ENCODE results near the gene ASAH2B.
"Not testable (repeated sequence)": the region's sequence is repeated elsewhere in the genome, so short reads cannot be mapped to it uniquely, and the experiment has no call there.

Gene ASAH2B

DNA sequence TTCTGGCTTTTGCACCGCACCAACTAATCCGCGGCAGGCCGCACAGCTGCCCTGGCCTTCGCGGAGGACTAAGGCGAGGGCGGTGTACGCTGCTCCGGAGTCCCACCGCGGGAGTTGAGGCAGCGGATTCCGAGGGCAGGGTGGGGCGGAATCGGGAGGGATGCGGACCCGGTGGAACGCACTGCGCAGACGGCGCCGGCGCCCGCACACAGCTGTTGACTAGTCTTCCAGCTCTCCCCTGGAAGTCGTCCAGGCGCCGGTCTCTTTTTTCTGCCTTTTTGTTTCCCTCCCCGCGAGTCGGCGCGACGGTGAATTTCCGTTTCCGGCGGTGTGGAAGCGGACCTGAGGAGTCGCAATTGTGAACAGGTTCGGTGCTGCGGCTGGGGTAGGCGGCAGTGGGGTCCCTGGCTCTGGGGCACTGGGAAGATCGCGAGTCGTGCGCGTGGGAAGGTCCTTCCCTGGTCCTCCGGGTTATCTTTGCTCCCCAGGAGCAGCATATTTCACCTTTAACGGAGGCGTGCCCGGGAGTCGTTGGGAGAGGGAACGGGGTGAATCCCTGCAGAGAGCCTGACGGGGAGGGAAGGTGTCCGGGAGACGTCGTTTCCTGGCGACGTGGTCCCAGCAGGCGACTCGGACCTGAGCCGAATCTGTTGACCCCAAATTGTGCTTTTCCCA, at the start of gene ASAH2B:
Gene ASAH2B, plus strand, starts transcription at position 319 of the 675 bp plus-strand sequence. CDS start 5,195 bp downstream, outside the sequence.
- peak; percentile 86 for DNase-seq

DNA sequence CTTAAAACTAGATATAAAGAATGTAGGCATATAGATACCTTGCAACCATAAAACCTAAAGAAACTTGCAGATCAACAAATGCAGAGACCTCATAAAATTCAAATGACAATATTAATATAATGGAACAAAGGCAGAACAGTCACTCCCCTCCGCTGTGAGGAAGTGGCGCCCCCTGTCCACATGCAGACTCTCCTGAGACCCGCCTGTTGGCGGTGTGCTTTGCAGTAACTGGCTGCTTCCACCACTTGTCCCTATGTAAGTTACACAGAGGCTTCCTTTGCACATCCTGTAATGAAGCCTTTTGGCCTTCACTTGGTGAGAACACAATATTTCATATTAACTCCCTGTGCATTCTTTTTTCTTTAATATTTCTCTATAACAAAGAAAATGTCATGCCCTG, 41.9 kb upstream of the ASAH2B start:
- DNase-seq: not testable (repeated sequence)

DNA sequence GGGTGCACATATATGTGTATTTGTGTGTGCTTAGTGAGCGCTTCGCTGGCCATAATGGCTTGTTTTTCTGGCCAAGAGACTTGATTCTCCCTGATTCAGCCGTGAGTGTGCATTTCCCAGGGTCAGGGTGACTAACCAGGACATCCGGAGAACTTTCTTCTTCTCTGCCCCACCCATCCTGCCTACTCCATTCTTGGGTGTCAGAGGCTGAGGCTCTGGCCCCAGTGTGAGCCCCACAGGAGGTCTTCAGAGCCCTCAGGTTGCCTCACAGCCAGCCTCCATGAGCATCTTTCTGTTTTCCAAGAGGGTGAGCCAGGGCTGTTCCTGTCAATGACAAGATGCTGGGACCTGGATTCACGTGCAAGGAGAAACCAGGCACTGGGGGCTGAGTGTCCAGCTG, 37.8 kb upstream of the ASAH2B start:
- not testable (repeated sequence) for DNase-seq

DNA sequence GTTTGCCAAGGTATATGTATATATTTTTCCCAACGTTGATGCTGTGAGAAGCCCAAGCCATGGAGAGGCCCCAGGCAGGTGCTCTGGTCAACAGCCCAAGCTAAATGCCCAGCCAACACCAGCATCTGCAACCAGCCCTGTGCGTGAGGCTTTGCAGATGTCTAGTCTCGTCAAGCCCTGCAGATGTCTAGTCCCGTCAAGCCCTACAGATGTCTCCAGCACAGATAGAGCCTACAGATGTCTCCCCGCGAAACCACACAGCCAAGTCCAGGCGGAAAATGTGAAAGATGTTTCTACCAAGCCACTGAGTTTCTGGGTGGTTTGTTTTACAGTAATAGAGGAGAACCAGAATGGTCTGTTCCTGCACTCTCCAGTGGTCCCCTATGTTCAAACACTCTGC, 36.7 kb upstream of the ASAH2B start:
- DNase-seq: not testable (repeated sequence)

DNA sequence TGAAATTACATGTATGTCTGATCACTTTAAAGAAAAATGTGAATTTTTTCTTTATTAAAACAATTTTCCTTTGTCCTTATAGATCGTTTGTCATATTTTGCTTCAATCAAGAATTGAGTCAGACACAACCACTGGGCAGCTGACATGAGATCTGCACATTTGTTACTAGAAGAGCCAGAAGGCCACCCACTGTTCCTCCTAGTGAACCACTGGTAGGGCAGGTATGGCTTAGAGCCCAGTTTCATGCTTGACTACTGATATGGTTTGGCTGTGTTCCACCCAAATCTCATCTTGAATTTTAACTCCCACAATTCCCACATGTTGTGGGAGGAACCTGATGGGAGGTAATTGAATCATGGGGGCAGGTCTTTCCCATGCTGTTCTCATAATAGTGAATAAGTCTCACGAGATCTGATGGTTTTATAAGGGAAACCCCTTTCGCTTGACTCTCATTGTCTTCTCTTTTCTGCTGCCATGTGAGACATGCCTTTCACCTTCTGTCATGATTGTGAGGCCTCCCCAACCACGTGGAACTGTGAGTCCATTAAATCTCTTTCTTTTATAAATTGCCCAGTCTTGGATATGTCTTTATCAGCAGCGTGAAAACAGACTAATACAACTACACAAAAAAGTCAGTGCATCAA, 35.2 kb upstream of the ASAH2B start:
- DNase-seq: peak; percentile 61

DNA sequence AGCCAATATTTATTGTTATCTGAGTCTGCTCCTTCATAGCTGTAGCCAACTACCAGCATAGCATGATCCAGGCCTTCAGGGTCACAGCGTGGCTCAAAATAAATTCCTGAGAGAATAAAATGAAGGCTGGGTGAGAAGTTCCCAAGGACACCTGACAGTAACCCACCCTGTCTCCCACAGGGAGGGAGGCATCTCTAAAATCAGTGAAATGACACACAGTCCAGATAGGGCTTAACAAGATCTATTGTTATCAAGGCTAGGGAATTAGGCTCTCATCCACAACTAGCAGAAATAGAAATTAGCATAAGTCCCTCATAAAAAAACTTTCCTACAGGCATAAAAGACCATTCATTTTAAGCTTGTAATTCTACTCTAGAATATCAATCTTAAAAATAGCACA, 33.7 kb upstream of the ASAH2B start:
- DNase-seq: not testable (repeated sequence)

DNA sequence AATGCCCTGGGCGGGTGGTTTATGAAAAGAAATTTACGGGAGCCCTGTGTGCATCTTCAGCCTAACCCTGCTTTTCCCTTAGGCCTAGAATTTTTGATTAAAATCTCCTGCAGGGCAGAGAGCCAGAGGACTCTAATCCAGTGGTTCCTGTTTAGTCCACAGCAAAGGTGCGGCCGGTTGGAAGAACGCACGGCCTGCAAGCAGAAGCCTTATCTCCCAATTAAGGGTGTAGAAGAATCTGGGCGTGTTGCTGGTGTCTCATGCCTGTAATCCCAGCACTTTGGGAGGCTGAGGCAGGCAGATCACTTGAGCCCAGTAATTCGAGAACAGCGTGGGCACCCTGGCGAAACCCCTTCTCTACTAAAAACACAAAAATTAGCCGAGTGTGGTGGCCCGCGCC, 29.5 kb upstream of the ASAH2B start:
- not testable (repeated sequence) for DNase-seq

DNA sequence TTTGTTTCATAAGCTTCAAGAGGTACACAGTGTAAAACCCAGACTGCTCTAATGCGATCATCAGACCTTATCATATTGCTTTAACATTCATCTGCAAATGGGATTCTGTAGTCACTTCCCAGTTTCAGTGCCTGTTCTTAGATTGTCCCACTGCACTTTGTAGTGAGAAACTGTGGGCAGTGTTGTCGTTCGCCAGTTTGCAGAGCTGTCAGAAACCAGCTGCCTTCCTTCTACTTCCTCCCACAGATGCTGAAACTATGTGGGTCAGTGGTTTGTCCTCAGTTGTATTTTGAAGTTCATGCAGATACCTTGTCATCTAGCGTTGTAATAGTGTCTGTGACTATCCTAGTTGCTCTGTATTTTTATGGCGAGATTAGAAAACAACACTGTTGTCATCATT, 15.9 kb upstream of the ASAH2B start:
- not testable (repeated sequence) for DNase-seq

DNA sequence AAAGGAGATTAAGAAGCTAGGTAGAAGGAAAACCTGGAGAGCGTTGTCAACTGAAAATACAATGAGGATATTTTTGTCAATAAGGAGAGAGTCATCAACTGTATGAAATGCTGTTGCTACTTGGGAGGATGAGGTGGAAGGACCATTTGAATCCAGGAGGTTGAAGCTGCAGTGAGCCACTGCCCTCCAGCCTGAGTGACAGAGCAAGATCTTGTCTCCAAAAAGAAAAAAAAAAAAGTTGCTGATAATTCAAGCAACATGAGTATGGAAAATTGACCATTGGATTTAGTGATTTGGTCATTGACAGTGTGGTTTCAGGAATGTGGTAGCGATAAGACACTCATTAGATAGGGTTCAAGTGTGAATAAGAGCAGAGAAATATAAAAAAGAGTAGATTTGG, 11.6 kb upstream of the ASAH2B start:
- DNase-seq: not testable (repeated sequence)

DNA sequence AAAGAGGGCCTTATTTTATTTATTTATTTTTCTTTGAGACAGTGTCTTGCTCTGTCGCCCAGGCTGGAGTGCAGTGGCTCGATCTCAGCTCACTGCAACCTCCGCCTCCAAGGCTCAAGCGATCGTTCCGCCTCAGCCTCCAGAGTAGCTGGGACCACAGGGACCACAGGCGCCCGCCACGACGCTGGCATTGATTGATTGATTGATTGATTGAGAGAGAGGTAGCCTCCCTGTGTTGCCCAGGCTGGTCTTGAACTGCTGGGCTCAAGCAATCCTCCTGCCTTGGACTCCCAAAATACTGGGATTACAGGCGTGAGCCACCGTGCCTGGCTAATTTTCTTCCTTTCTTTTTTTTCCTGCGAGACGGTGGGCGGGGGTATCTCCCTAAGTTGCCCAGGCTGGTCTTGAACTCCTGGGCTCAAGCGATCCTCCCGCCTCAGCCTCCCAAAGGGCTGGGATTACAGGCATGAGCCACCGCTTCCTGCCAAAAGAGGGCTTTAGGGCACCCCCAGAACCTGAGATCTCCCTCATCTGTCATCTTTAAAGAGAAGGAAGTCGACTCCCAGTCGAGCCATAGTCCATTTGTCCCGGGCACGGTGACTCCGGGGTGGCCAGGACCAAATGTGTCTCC, 634 bp upstream of the ASAH2B start:
- DNase-seq: not testable (repeated sequence)

DNA sequence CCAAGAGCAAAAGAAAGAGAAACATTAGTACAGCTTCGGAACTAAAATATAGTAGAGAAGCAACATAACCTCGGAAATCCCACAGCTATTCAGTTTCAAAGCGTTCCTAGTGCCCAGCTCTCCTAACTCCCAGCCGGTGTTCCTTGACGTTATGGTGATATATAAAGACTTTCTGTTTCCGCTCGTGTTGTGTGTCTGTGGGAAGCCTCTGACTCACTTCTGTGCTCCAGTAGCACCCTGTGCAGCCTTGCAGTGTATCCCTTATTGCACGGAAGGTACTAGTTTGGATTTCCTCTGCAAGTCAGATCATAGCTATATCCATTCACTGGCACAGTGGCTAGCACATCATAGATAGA, 535 bp downstream of the ASAH2B start:
- DNase-seq: peak; percentile 70

DNA sequence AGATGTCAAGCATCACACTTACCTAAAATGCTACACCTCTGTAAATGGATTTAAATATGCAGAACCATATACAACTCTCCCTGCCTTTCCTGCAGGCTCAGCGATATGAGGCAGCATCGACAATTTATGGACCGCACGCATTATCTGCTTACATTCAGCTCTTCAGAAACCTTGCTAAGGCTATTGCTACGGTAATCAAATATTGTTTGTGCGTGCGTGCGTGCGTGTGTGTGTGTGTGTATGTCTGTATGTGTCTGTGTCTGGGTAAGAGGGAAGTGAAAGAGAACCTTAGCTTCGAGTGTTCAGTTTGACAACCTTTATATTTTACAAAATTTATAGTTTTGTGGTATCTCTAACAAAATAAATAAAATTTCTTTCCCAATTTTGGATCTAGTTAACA, 3.1 kb downstream of the ASAH2B start:
- DNase-seq: not testable (repeated sequence)

DNA sequence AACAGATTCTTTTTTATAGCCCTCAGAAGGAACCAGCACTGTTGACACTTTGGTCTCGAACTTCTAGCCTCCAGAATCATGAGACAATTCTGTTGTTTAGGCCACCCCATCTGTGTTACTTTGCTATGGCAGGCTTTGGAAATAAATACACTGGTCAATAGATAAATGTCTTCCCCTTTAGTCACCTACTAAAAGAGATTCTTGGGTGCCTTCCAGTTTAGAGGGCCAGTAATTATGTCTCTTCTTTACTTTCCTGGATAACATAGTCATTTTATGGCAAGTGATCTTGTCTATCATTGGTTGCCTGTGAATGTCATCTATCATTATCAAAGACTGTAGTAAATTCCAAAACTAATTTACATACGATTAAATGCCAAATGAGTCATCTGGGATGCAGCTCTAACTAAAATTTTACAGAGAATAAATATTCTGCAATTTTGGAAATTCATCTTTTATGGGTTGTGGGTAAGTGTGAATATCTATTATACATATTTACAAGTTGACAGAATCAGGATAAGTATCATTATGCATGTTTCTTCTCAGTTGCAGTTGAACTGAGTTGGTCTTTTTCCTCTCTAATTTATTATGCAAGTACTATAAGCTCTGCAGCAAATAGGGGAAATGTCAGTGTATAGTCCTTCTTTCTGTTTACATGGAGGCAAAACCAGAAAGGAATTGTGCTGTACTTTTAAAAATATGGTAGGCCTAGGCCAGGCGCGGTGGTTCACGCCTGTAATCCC, 27.2 kb downstream of the ASAH2B start:
- DNase-seq: peak; percentile 75

DNA sequence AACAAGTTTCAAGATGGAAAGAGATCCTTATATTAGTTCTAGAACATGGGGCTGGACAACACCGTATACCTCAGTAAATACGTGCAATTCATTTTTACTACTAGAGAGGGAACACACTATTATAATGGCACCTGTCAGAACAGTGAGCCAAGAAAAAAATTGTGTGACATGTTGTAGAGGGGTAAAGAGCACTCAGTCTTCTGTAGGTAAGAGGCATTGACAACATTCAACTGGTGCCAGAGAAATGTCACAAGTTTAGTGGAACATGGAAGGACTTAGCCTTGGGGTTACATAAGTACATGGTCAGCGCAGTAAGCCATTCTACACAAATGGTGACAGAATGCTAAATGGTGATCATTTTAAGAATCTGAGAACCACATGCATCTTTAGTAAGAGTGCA, 32.3 kb downstream of the ASAH2B start:
- DNase-seq: not testable (repeated sequence)

DNA sequence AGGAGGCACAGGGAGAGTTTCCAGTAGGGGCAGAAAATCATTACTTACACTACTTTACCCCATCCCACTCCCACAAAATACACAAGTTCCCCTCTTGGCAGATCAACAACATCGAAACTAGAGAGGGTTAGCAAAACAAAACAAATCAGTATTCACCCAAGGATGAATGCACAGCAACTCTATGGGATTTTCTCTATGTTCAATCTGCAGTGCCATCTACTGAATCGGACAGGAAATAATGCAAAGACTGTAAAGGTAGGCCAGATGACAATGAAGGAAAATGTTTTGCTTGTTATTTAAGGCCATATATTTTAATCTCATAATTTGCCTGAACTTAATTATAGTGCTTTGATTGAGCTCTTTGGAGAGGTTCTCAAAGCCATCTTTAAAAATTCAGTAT, 35.1 kb downstream of the ASAH2B start:
- DNase-seq: not testable (repeated sequence)

DNA sequence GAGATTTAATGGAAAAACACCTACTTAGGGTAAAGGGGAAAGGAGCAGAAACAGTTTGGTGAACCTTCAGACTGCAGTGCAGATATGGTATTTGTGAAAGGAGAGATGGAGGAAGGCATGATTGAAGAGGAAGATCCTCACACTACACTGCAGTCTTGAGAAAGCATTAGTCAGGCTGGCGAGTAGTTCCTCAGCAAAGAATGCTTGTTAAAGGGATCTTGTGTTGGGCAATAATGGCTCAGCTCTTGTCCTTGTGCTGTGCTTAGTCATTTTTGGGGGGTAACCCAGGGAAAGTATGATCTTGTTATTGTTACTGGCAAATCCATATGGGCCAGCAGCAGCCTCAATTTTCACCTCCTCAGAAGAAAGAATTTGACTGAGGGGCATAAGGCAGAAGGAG, 40.3 kb downstream of the ASAH2B start:
- peak; percentile 4 for DNase-seq

DNA sequence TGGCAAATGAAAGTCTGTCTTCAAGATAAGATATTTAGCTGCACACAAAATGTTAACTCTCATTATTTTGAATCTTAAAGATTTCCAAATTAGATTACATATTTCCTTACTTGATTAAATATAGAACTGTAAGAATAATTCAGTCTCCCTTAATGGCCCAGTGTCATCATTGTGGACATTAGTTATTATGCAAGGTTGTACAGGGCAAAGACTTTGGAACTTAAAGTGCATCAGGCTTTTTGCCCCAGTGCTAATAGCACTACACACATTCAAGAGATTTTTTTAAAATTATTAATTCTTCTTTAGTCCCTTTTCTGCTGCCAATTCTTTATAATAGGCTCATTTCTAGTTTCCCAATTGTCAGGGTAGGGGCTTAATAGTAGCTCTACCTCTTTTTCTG, 42.3 kb downstream of the ASAH2B start:
- DNase-seq: not testable (repeated sequence)

DNA sequence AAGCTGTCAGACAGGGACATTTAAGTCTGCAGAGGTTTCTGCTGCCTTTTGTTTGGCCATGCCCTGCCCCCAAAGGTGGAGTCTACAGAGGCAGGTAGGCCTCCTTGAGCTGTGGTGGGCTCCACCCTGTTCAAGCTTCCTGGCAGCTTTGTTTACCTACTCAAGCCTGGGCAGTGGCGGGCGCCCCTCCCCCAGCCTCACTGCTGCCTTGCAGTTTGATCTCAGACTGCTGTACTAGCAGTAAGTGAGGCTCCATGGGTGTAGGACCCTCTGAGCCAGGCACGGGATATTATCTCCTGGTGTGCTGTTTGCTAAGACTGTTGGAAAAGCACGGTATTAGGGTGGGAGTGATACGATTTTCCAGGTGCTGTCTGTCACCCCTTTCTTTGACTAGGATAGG, 48.2 kb downstream of the ASAH2B start:
- not testable (repeated sequence) for DNase-seq

DNA sequence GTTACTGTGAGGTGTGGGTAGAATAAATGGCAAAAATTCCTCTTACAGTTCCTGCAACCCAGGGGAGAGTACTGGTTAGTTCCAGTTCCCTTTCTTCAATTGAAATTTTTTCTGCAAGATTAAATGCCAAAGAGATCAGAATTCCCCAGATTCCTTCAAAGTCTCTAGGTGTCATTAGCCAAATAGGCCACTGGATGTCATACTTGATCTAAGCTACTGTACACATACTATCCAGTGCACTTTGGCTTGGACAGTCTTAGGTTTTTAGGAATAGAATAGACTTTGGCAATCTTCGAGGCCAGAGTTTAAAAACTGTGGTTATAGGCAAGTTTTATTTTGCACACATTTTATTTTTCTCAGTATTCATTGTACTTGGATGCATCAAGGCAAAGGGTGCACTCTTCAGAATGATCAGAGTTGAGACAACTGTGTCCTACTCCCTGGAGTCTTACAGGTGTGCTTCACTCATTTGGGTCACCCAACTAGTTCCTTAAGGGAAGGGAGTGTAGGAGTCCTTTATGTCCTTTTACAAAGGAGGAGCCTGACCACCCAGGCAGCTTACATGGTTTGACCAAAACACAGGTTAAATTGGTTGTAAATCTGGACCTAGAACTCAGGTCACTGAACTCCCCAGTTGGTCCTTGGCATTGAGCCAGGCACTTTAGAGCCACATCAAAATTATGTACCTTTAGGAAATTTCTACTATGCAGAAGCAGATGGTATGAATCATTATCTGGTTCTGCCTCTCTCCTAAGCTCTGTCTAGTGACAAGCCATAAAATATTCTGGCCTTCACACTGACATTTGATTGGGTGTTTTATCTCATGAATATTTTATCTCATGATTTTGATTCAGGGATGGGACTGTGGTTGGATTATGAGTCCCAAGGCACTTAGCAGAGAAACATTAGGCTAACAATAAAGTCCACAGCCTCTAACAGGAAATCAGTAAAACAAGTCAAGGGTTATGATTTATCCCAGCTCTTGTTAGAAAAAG, 49.5 kb downstream of the ASAH2B start:
- peak; percentile 49 for DNase-seq

DNA sequence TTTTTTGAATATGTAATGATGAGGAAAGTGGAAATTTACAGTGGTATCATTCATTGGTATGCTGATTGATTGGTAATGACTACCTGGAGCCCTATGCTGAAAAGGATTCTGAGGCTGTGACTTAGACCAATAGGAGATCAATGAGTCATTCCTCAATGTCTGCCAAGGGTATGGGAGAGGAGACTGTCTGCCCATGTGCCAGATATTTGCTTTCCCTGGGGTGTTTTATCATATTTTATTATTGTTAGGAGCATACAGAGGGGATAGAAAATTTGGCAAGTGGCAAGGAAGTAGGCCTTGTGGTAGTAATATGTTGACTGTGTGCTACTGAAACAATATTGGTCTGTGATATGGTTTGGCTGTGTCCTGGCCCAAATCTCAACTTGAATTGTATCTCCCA, 54.8 kb downstream of the ASAH2B start:
- DNase-seq: no peak

DNA sequence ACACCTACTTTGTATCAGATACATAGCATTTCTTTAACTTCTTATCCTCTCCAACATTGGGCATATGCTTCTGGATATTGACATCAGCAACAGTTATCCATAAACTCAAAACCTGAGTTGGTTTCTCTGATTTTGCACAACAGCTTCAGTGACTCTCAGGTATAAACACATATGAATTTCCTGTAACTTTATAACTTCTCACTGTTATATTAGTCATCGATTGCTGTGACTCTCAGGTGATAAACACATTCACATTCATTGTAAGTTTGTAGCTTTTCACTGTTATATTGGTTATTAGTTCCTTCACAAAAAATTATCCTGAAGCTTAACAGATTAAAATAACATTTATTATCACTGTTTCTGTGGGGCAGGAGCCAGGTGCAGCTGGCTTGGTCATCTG, 57.0 kb downstream of the ASAH2B start:
- DNase-seq: no peak

DNA sequence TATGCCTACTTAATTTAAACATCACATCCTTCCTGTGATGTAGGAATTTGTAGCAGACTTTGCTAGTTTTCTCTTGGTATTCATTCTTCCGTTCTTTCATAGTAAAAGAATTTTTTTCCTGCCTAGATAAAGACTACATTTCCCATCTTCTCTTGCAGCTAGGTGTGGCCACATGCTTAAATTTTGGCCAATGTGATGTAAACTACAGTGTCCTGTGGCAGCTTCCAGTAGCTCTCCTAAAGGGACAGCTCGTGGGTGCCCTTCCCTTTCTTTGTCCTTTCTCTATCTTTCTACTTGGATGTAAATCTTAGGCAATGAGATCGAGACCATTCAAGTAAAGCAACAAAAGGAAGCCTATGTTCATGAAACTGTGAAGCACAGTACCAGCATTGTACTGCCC, 58.6 kb downstream of the ASAH2B start:
- DNase-seq: no peak
